HUES6 (cell line): ENCODE data around the gene ZNF239.
"Not testable (repeated sequence)": the region's sequence is repeated elsewhere in the genome, so short reads cannot be mapped to it uniquely, and the experiment has no call there.

ENCODE experiments used
- H3K27ac ChIP-seq: 2 replicates; pipeline ENCODE4 v1.7.0; 2013; ENCODE audit warnings: low read depth, mild to moderate bottlenecking, low read length, inconsistent platforms
- H3K27me3 ChIP-seq: 2 replicates; pipeline ENCODE4 v1.6.1; 2013; ENCODE audit warnings: low read length; ENCODE audit not compliant: control insufficient read depth, insufficient read depth
- H3K36me3 ChIP-seq: 2 replicates; pipeline ENCODE4 v1.6.1; 2013; ENCODE audit warnings: low read length; ENCODE audit not compliant: control insufficient read depth, insufficient read depth
- H3K4me1 ChIP-seq: 2 replicates; pipeline ENCODE4 v1.6.1; 2013; ENCODE audit warnings: low read length; ENCODE audit not compliant: control insufficient read depth, insufficient read depth
- H3K4me3 ChIP-seq: 2 replicates; pipeline ENCODE4 v1.5.1; 2013; ENCODE audit warnings: low read depth, low read length
- H3K9ac ChIP-seq: one replicate; pipeline ENCODE4 v1.6.1; 2013; ENCODE audit warnings: mild to moderate bottlenecking, low read length
- H3K9me3 ChIP-seq: 2 replicates; pipeline ENCODE4 v1.6.1; 2013; ENCODE audit warnings: low read depth, low read length; ENCODE audit not compliant: control insufficient read depth, insufficient read depth

ZNF239 gene

DNA sequence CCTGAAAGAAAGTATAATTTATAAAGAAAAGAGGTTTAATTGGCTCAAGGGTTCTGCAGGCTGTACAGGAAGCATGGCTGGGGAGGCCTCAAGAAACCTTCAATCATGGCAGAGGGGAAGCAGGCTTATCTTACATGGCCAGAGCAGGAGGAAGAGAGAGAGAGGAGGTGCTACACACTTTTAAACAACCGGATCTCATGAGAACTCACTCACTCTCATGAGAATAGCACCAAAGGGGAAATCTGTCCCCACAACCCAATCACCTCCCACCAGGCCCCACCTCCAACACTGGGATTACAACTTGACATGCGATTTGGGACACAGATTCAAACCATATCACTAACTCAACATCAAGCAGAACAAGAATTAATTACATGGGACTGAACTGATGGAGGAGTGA lies 24.9 kb upstream of the ZNF239 start:
- H3K27ac ChIP-seq: no peak overlapping the region
- H3K9ac ChIP-seq: no peak overlapping the region
- no peaks in the 10 kb centered on the region for H3K27me3 ChIP-seq
- H3K36me3 ChIP-seq: no peaks in the 10 kb centered on the region
- H3K9me3 ChIP-seq: peaks cover 41% of the 10 kb centered on the region
- no peak overlapping the region for H3K4me3 ChIP-seq
- H3K4me1 ChIP-seq: no peaks in the 10 kb centered on the region

DNA sequence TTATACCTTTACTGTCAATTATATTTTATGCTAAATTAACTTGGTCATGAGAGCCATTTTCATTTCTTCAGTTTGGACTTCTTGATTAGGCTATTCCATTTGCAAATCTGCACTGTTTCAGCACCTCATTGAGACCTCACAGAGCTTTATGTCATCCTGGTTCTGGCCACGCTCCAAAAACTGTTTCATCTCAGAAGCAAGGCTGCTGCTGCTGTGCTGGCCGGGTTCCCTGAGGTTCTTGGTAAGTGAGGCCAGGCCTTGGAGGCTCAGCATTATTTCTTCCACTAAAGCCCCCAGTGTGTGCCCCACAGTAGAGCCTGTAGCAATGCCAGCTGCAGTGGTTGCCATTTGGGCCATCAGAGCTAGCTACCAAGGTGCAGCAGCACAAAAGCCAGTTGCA lies 24.0 kb upstream of the ZNF239 start:
- no peaks in the 10 kb centered on the region for H3K4me1 ChIP-seq
- H3K9ac ChIP-seq: no peak overlapping the region
- H3K27ac ChIP-seq: no peak overlapping the region
- H3K9me3 ChIP-seq: peaks cover 49% of the 10 kb centered on the region
- H3K4me3 ChIP-seq: no peak overlapping the region
- no peaks in the 10 kb centered on the region for H3K36me3 ChIP-seq
- H3K27me3 ChIP-seq: no peaks in the 10 kb centered on the region

DNA sequence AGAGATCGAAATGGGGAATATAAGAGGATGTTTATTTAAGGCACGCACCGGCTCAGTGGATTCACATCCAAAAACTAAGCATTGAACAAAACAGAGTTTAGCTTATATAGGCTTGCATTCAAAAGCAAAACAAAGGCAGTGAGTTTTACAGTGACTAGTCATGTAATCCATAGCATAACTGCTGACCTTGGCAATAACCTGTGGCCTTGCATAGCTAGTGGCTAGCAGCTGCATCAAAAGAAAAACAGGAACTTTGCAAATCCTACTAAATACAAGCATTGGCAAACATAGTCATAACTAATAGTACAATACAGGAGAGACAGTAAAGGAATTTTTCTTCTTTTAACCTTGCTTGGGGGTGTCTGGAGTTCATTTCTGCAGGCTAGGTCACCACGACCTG lies 22.1 kb upstream of the ZNF239 start:
- Histone ChIP-seq H3K9me3 (peaks cover 51% of the 10 kb centered on the region), H3K4me3 (no peak overlapping the region), H3K27me3 (no peaks in the 10 kb centered on the region), H3K9ac (no peak overlapping the region), H3K4me1 (no peaks in the 10 kb centered on the region), H3K27ac (no peak overlapping the region), H3K36me3 (no peaks in the 10 kb centered on the region)

DNA sequence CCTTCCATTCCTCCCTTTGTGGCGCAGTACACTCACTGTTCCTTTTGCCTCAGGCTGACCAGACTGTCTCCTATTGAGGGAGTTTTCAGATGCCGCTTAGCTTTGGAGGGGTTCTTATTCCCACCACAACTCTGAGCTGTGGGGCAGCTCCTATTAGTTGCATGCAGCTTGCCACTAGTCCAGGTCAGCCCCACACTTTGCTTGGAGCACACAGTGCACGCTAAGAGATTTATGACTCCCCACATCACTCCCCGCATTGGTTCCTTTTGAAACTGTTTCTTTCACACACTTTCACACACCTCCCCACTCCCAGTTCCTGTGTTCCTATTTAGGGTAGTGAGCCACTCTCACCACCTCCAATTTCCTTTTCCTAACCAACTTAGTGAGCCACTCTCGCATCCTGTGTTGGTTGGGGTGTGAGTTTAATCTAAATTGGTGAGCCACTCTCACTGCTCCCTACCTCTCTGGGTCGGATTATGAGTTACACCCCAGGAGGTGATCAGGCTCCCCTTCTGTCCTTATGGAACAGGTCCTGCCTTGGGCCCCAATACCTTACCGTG lies 21.4 kb upstream of the ZNF239 start:
- Histone ChIP-seq H3K27me3 (no peaks in the 10 kb centered on the region), H3K4me1 (no peaks in the 10 kb centered on the region), H3K27ac (no peak overlapping the region), H3K36me3 (no peaks in the 10 kb centered on the region), H3K9me3 (peaks cover 51% of the 10 kb centered on the region), H3K9ac (no peak overlapping the region), H3K4me3 (no peak overlapping the region)

DNA sequence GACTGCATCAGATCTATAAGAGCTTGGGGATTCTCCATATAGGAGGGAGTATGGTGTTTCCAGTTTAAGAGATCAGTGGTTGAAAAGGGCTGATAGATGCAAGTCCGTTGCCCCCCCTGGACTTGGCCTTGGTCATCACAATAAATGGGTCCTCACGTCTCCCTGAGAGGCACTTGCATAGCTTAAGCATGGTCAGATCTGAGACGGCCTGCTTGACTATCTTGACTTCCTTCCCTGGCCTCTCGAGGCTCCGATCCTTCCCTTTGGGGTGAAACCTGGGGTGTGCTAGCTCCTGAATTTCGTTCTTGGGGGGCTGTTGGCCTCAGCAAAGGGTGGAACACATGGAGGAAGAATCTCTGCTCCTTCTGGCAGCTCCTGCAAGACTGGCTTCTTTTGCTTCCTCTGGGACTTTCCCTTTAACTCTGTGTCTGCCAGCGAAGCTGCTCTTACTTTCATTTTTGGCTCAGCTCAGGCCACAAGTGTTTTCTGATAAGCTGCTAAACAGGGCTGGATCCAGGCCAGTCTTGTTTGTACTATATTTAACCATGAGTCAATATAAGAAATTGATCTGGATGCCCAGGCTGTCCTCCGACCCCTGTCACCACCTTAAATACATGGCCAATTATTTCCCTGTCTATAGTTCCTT lies 20.7 kb upstream of the ZNF239 start:
- H3K4me1 ChIP-seq: no peaks in the 10 kb centered on the region
- H3K27me3 ChIP-seq: no peaks in the 10 kb centered on the region
- H3K27ac ChIP-seq: no peak overlapping the region
- no peak overlapping the region for H3K4me3 ChIP-seq
- H3K9ac ChIP-seq: no peak overlapping the region
- H3K36me3 ChIP-seq: no peaks in the 10 kb centered on the region
- peaks cover 47% of the 10 kb centered on the region for H3K9me3 ChIP-seq

DNA sequence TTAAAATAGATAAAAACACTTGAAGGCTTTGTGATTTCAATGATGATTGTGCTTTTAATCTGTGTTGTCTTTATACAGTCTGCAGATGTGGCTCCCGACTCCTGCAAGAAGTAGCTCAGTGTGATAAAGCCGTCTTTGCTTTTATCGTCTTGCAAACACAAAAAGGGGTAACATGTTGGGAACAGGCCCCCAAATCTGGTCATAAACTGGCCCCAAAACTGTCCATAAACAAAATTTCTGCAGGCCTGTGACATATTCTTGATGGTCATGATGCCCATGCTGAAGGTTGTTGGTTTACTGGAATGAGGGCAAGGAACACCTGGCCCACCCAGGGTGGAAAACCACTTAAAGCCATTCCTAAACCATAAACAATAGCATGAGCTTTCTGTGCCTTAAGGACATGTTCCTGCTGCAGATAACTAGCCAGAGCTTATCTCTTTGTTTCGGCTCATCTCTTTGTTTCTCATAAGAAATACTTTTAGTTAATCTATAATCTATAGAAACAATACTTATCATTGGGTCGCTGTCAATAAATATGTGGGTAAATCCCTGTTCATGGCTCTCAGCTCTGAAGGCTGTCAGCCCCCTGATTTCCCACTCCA lies 17.0 kb upstream of the ZNF239 start:
- H3K36me3 ChIP-seq: no peaks in the 10 kb centered on the region
- H3K4me3 ChIP-seq: no peak overlapping the region
- H3K27ac ChIP-seq: no peak overlapping the region
- H3K27me3 ChIP-seq: no peaks in the 10 kb centered on the region
- no peaks in the 10 kb centered on the region for H3K4me1 ChIP-seq
- peaks cover 34% of the 10 kb centered on the region for H3K9me3 ChIP-seq
- H3K9ac ChIP-seq: no peak overlapping the region

DNA sequence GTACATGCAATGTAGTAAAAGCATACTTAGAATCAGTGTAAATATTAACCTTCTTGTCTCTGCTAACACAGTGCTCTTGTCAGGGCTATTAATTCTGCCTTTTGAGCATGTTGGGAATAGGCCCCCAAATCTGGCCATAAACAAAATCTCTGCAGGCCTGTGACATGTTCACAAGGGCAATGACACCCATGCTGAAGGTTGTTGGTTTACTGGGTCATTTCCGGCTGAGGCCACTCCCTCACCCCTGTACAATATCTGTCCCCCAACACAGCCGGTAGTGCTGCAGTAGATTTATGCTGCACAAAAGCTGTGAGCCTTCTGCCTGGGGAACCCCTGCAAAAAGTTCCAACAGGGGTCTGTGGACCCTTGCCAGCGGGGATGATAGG lies 12.3 kb upstream of the ZNF239 start:
- H3K27me3 ChIP-seq, H3K9ac ChIP-seq, H3K36me3 ChIP-seq, H3K4me1 ChIP-seq, H3K27ac ChIP-seq, H3K4me3 ChIP-seq: not testable (repeated sequence)
- H3K9me3 ChIP-seq: peaks cover 14% of the 10 kb centered on the region

DNA sequence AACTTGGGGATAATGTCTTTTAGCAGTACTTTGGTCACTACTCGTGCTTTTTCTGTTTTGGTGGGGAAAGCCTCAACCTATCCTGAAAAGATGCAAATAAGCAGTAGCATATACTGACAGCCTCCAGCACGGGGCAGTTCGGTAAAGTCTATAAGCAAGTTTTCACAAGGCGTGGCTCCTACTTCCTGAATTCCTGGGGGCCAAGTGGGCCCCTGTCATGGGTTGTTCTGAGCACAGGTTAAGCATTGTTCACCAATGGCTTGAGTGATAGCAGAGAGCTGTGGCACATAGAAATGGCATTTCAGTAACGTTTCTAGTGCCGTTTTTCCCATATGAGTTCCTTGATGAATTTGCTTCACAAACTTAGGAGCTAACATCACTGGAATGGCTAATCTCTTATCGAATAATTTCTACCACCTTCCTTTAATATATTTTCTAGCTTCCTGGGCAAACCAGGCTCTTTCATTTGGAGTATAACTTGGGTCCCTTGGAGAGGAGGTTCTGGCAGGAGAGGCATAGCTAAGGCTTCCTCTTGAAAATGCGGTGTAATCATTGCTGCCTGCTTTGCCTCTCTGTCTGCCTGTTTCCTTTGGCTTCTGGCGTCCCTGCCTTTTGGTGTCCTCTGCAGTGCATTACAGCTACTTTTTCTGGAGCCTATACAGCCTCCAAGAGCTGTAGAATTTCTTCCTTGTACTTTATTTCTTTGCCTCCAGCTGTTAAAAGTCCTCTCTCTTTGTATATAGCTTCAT lies 11.7 kb upstream of the ZNF239 start:
- H3K4me3 ChIP-seq: no peak overlapping the region
- no peaks in the 10 kb centered on the region for H3K36me3 ChIP-seq
- H3K4me1 ChIP-seq: no peaks in the 10 kb centered on the region
- no peak overlapping the region for H3K9ac ChIP-seq
- no peak overlapping the region for H3K27ac ChIP-seq
- peaks cover 9% of the 10 kb centered on the region for H3K9me3 ChIP-seq
- no peaks in the 10 kb centered on the region for H3K27me3 ChIP-seq

DNA sequence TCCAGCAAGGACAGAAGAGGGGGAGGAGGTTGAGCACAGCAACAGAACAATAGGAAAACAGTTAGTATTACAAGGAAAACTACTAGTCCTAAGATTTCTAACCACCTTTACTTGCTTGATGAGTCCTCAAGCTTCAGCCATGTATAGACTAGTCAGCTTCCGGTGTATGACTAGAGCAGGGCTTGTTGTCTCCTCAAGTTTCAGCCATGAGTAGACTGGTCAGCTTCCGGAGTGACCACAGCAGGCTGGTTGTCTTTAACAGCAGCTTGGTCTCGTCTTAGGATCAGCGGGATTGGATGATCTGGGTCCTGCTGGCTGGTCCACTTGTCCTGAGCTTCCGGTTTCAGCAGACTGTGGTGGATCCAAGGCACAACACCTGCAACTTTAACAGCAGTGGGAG lies 10.6 kb upstream of the ZNF239 start:
- Histone ChIP-seq H3K9me3 (0 out of 2 replicates have a peak, but pooled peaks cover 4% of the 10 kb centered on the region), H3K27me3 (no peaks in the 10 kb centered on the region), H3K27ac (no peak overlapping the region), H3K9ac (no peak overlapping the region), H3K4me1 (no peaks in the 10 kb centered on the region), H3K36me3 (no peaks in the 10 kb centered on the region), H3K4me3 (no peak overlapping the region)

DNA sequence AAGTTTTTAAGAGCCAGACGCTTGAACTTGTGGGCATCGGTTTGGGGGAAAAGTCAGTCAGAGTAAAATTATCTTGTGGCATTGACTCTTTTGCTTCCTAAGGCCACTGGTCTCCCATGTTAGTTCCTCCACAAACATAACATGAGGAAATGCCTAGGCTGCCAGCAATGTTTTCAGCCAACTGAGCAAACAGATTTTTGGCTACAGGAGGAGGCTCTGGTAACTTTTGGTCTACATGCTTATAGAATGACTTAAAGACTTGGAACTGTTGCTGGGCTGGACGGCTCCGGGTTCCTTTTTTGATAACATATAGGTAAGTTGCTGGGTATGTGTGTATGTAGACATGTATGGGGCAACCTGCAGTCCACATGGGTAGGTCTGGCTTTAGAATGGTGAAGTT lies 9.6 kb upstream of the ZNF239 start:
- Histone ChIP-seq H3K9me3 (0 out of 2 replicates have a peak, but pooled peaks cover 4% of the 10 kb centered on the region), H3K27me3 (no peaks in the 10 kb centered on the region), H3K9ac (no peak overlapping the region), H3K27ac (no peak overlapping the region), H3K4me1 (no peaks in the 10 kb centered on the region), H3K36me3 (no peaks in the 10 kb centered on the region), H3K4me3 (no peak overlapping the region)

DNA sequence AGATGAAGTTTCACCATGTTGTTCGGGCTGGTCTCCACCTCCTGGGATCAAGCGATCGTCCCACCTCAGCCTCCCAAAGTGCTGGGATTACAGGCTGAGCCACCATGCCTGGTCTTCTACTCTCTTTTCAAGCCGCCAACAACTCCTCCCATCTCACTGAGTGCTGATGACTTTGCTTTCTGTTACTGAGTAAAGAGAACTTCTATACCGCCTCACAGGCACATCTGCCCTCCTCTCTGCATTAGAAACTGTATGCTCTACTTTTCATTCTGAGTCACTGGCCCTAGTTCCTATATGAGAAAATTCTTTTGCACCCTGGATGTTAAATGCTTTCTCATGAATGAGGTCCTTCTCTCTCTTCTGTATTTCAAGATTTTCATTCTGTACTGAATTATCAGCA lies 2.2 kb upstream of the ZNF239 start:
- H3K4me3 ChIP-seq: no peak overlapping the region
- H3K9me3 ChIP-seq: peaks cover 17% of the 10 kb centered on the region
- H3K9ac ChIP-seq: no peak overlapping the region
- H3K27me3 ChIP-seq: peaks cover 25% of the 10 kb centered on the region
- H3K36me3 ChIP-seq: no peaks in the 10 kb centered on the region
- peaks cover 4% of the 10 kb centered on the region; the same call in 1 of the 2 replicates for H3K4me1 ChIP-seq
- no peak overlapping the region for H3K27ac ChIP-seq
